Upper lobe of right lung (tissue), 1 donor: ENCODE results near the gene FLT4. TPM values are rescaled to one million over a fixed set of nuclear protein-coding genes. Genes with fewer than 3 reads are reported as not detected.
A peak's percentile ranks its signal among the peaks of the same experiment; 100 is the strongest.

Experiments used
- ATAC-seq: fragments of 200-7000 bp; cut with Tn5 transposase; one replicate; pipeline ENCODE4 v1.9.1; 2020; ENCODE audit warnings: mild to moderate bottlenecking, moderate library complexity
- DNase-seq: peaks from one replicate; pipeline ENCODE4 v3.0.0-alpha.2; 2020
- H3K27ac ChIP-seq: fragments of 200-600 bp; one replicate; pipeline ENCODE4 v1.8.0; 2022
- H3K27me3 ChIP-seq: fragments of 200-600 bp; one replicate; pipeline ENCODE4 v1.8.0; 2022; ENCODE audit warnings: mild to moderate bottlenecking
- H3K36me3 ChIP-seq: fragments of 200-600 bp; one replicate; pipeline ENCODE4 v1.8.0; 2022
- H3K4me1 ChIP-seq: fragments of 200-600 bp; one replicate; pipeline ENCODE4 v1.8.0; 2022
- H3K4me3 ChIP-seq: fragments of 200-600 bp; one replicate; pipeline ENCODE4 v1.8.0; 2022; ENCODE audit warnings: mild to moderate bottlenecking
- H3K9me3 ChIP-seq: fragments of 200-600 bp; one replicate; pipeline ENCODE4 v1.8.0; 2022
- CTCF ChIP-seq: fragments of 200-600 bp; IDR thresholded peaks from one replicate; pipeline ENCODE4 v1.8.0; 2022; ENCODE audit warnings: antibody characterized with exemption
- intact Hi-C: fragments of 100-400 bp; cut with DNase I; formaldehyde crosslinking; loops from one replicate; pipeline ENCODE4 v1.11.0; 2022
- total RNA-seq: library from RNA; stranded (reverse); fragmentation: NEBNext Ultra II Directional; extraction: Animal tissue kit (Norgen Biotek cat#: 25700); gene quantifications from one replicate; pipeline ENCODE4 v1.2.1, GENCODE V29; 2021
- donor health status: DM: no; HTN: yes; CAD: no; lungs with severe emphysema.

FLT4 gene
- total RNA-seq, 1 donor from 2014 or later: 38.6 TPM

- no peak overlapping the region for H3K27ac ChIP-seq
- peaks cover 26% of the 10 kb centered on the region for H3K27me3 ChIP-seq
- peak; percentile 58 for DNase-seq
- intact Hi-C loops: no loop called here
- H3K4me1 ChIP-seq: peaks cover 1% of the 10 kb centered on the region
- no peak overlapping the region for H3K4me3 ChIP-seq
- H3K36me3 ChIP-seq: no peaks in the 10 kb centered on the region
- H3K9me3 ChIP-seq: no peaks in the 10 kb centered on the region
- no peak for TF ChIP-seq CTCF
- no peak for ATAC-seq
Measured at GRCh38 chr5:180644825-180645273, 4.6 kb downstream of the FLT4 start.

DNA sequence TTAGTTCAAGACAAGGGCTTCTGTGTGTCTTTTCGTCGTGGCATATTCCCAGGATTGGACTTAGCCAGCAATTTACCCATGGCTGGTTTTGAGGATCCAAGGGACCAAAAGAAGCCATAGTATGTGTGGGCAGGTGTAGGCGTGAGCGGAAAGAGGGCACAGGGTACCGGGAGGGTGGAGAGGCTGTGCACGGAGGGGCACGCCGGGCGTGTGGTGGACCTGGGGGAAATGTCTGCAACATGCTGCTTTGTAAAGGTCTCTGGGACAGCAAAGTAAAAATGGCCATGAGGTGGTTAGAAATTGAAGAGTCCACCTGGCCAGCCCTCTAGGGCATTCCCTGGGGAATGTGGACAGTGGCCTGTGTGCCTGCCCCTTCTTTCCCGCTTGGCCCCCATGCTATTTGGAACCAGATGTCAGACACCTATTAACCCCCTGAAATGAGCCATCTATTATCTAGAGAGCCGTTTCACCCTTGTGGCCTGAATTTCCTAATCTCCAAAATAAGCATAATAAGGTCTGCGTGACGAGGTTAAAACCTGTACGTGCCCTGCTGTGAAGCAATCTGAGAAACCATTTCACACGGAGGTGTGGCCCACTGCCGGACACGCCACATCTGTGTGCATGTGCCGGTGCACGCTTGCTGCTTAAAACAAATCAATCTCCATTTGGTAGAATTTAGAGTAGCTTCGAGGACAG lies 5.1 kb downstream of the FLT4 start:
- Histone ChIP-seq H3K27ac (no peak overlapping the region), H3K4me3 (no peak overlapping the region), H3K27me3 (peaks cover 22% of the 10 kb centered on the region), H3K9me3 (no peaks in the 10 kb centered on the region), H3K4me1 (no peaks in the 10 kb centered on the region), H3K36me3 (no peaks in the 10 kb centered on the region)
- ATAC-seq (no peak), DNase-seq (peak; percentile 57)
- intact Hi-C loops: no loop called here
- TF ChIP-seq CTCF: no peak

- no peak for TF ChIP-seq CTCF
- no peaks in the 10 kb centered on the region for H3K36me3 ChIP-seq
- ATAC-seq: no peak
- intact Hi-C loops: no loop called here
- H3K4me1 ChIP-seq: no peaks in the 10 kb centered on the region
- H3K9me3 ChIP-seq: no peaks in the 10 kb centered on the region
- no peak overlapping the region for H3K4me3 ChIP-seq
- peak; percentile 51 for DNase-seq
- no peak overlapping the region for H3K27ac ChIP-seq
- peaks cover 13% of the 10 kb centered on the region for H3K27me3 ChIP-seq
Measured at GRCh38 chr5:180643191-180643851, 6.1 kb downstream of the FLT4 start.

DNA sequence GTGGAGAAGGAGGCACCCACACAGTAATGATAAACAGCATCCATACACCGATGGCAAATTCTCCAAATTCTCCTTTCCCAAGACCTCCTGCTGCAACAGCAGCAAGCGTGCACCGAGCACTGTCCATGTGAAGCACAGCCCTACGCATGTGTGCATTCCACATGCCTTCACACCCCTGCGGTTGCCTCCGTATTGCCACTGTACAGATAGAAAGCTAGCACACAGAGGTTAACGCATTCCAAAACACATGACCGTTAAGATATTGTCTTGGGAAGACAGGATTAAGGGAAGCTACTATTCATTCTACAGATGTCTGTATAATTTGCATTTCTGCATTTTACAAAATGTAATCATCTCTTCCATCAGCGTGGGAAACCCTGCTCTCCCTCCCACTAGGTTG lies 6.6 kb downstream of the FLT4 start:
- H3K36me3 ChIP-seq: no peaks in the 10 kb centered on the region
- H3K27ac ChIP-seq: no peak overlapping the region
- no peaks in the 10 kb centered on the region for H3K9me3 ChIP-seq
- H3K4me3 ChIP-seq: no peak overlapping the region
- no peaks in the 10 kb centered on the region for H3K4me1 ChIP-seq
- peaks cover 8% of the 10 kb centered on the region for H3K27me3 ChIP-seq
- peak; percentile 48 for DNase-seq
- intact Hi-C loops: no loop called here
- TF ChIP-seq CTCF: no peak
- ATAC-seq: no peak

- no peak overlapping the region for H3K4me3 ChIP-seq
- H3K27ac ChIP-seq: no peak overlapping the region
- ATAC-seq (no peak), DNase-seq (peak; percentile 55)
- intact Hi-C loops: no loop called here
- H3K9me3 ChIP-seq: no peaks in the 10 kb centered on the region
- peaks cover 3% of the 10 kb centered on the region for H3K27me3 ChIP-seq
- no peak for TF ChIP-seq CTCF
- no peaks in the 10 kb centered on the region for H3K4me1 ChIP-seq
- no peaks in the 10 kb centered on the region for H3K36me3 ChIP-seq
Measured at GRCh38 chr5:180642181-180642775, 7.1 kb downstream of the FLT4 start.
